Measurements from ENCODE around the gene ZBTB38.
A peak's percentile ranks its signal among the peaks of the same experiment; 100 is the strongest.

The ZBTB38 gene, protein sequence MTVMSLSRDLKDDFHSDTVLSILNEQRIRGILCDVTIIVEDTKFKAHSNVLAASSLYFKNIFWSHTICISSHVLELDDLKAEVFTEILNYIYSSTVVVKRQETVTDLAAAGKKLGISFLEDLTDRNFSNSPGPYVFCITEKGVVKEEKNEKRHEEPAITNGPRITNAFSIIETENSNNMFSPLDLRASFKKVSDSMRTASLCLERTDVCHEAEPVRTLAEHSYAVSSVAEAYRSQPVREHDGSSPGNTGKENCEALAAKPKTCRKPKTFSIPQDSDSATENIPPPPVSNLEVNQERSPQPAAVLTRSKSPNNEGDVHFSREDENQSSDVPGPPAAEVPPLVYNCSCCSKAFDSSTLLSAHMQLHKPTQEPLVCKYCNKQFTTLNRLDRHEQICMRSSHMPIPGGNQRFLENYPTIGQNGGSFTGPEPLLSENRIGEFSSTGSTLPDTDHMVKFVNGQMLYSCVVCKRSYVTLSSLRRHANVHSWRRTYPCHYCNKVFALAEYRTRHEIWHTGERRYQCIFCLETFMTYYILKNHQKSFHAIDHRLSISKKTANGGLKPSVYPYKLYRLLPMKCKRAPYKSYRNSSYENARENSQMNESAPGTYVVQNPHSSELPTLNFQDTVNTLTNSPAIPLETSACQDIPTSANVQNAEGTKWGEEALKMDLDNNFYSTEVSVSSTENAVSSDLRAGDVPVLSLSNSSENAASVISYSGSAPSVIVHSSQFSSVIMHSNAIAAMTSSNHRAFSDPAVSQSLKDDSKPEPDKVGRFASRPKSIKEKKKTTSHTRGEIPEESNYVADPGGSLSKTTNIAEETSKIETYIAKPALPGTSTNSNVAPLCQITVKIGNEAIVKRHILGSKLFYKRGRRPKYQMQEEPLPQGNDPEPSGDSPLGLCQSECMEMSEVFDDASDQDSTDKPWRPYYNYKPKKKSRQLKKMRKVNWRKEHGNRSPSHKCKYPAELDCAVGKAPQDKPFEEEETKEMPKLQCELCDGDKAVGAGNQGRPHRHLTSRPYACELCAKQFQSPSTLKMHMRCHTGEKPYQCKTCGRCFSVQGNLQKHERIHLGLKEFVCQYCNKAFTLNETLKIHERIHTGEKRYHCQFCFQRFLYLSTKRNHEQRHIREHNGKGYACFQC (N-terminal part only)

DNA sequence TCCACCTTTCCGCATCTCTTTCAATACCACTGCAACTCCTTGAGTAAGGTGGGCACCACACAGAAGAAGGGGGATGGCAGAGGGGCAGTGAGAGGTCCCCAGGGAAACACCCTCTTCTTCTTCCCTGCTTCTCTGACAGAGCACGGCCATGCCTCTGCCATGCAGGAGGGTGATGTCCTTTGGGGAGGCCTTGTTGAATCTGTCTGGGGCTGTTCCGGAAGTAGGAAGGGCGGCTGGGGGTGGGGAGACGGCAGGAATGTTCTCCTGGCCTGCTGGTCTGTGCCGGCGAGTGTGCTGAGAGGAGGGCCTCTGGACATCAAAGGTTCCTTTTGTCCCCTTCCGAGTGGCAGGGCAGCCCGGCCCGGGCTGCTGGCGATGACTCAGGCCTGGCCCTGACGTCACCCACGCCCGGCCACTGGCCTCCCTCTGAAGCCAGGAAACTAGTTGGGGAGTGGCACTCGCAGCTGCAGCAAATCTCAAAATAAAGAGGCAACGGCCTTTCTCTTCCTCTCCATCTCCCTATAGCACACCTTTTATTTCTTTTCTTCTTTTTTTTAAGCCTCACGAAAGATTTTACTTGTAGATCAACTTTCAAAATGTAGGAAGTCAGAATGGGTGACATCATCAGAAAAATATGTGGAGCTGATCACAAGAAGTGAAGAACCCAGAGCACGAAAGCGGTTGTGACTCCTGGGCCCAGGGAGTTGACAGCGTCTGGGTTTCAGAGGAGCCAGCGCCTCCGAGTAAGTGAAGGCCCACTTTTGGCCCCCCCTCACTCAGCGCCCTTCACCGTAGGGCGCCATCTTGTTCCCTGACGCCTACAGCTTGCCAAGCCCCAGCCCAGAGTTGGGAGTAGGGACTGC, at the start of gene ZBTB38:
TSS of gene ZBTB38 (plus strand) at position 443 of the 863 bp plus-strand sequence. CDS start 73,885 bp downstream, outside the sequence.
- peak within 1 kb of the TSS; percentile 31 for H3K4me3 ChIP-seq (ENCODE audit: control insufficient read depth, low read depth, low read length)
- TF ChIP-seq, protein P1, sequence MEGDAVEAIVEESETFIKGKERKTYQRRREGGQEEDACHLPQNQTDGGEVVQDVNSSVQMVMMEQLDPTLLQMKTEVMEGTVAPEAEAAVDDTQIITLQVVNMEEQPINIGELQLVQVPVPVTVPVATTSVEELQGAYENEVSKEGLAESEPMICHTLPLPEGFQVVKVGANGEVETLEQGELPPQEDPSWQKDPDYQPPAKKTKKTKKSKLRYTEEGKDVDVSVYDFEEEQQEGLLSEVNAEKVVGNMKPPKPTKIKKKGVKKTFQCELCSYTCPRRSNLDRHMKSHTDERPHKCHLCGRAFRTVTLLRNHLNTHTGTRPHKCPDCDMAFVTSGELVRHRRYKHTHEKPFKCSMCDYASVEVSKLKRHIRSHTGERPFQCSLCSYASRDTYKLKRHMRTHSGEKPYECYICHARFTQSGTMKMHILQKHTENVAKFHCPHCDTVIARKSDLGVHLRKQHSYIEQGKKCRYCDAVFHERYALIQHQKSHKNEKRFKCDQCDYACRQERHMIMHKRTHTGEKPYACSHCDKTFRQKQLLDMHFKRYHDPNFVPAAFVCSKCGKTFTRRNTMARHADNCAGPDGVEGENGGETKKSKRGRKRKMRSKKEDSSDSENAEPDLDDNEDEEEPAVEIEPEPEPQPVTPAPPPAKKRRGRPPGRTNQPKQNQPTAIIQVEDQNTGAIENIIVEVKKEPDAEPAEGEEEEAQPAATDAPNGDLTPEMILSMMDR (IDR thresholded peaks at IDR 0.05; ENCODE audit: control insufficient read depth, insufficient read depth, low read depth, low read length, missing control alignments) = no peak
- DNase-seq (ENCODE audit: low read depth) = peak; percentile 74

DNA sequence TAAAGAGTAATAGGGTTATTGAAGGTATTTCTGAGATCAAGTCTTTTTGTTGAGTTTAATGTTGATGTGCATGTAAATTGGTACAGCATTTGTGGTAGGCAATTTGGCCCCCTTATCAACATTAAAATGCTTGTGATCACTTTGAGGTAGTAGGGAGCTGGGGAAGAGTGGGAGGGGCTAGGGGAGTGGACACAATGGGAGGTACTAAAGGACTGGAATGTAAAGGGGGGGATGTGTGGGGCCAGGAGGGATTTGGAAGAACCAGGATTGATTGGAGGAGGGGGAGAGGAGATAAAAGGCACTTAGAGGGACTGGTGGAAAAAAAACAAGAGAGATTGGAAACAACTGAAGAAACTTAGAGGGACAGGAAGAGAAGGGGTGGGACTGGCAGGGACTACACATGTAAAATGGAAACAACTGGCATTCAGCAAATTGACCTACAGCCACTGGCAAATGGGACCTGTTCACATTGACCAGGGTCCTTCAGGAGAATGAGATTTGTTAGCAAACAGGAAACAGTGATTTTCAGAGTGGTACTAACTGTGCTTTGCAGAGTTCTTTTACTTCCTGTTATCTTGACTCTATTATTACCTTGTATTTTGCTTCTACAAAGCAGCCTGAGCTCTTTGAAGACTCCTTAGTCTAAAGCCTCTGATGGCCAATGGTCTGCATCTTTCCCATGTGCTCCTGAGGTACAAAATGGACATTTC, 47.8 kb upstream of the ZBTB38 start:
- H3K4me3 ChIP-seq (ENCODE audit: control insufficient read depth, low read depth, low read length) = no peak overlapping the region
- no peak for DNase-seq (ENCODE audit: low read depth)
- TF ChIP-seq, protein P1 (IDR thresholded peaks at IDR 0.05; ENCODE audit: control insufficient read depth, insufficient read depth, low read depth, low read length, missing control alignments) = no peak

DNA sequence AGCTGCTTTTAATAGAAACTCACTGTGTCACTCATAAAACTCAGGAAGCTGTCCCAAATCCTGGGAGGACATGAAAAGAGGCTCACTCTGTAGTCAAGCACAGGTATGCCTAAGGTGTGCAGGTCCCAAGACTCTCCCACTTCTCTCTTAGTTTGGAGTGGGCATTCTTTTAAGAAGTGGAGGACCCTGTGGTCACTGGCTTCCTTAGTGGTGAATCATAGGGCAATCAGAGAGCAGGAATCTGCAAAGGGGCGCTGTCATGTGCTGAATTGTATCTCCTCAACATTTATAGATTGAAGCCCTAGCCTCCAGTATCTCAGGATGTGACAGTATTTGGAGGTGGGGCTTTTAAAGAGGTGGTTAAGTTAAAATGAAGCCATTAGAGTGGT, 47.2 kb upstream of the ZBTB38 start:
- TF ChIP-seq, protein P1 (IDR thresholded peaks at IDR 0.05; ENCODE audit: control insufficient read depth, insufficient read depth, low read depth, low read length, missing control alignments) = no peak
- H3K4me3 ChIP-seq (ENCODE audit: control insufficient read depth, low read depth, low read length) = no peak overlapping the region

GRCh38 chr3:141323936-141324704, 44.2 kb upstream of the ZBTB38 start:
- no peak overlapping the region for H3K4me3 ChIP-seq (ENCODE audit: control insufficient read depth, low read depth, low read length)
- TF ChIP-seq, protein P1 (IDR thresholded peaks at IDR 0.05; ENCODE audit: control insufficient read depth, insufficient read depth, low read depth, low read length, missing control alignments) = no peak
- DNase-seq (ENCODE audit: low read depth) = no peak

More for the DNA sequence above, 47.2 kb upstream of the ZBTB38 start:
- DNase-seq (ENCODE audit: low read depth) = no peak

DNA sequence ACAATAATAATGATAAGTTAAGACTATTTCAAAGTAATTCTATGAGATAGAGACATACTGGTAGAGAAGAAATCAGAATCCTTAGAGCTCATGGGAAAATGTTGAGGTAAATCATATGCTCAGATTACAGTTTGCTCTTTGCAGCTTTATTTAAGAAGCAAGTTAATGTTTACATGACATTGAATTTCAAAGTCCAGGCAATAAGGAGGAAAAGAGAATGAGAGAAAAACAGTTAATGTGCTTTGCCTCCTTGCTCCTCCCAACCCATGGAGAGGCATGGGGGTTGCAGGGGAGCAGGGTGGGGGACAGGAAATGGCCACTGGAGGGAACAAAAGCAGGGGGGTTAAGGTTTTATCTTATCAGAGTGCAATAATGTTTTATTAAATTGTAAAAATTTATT, 42.2 kb upstream of the ZBTB38 start:
- H3K4me3 ChIP-seq (ENCODE audit: control insufficient read depth, low read depth, low read length) = no peak overlapping the region
- no peak for DNase-seq (ENCODE audit: low read depth)
- TF ChIP-seq, protein P1 (IDR thresholded peaks at IDR 0.05; ENCODE audit: control insufficient read depth, insufficient read depth, low read depth, low read length, missing control alignments) = no peak

All from AG09309 (cell line).